Pons (tissue), 1 donor: ENCODE data around the gene THSD7B.

Source experiments
- DNase-seq: peaks from one replicate; pipeline ENCODE4 v3.0.0-alpha.2; 2016; ENCODE audit warnings: low spot score

THSD7B gene

DNA sequence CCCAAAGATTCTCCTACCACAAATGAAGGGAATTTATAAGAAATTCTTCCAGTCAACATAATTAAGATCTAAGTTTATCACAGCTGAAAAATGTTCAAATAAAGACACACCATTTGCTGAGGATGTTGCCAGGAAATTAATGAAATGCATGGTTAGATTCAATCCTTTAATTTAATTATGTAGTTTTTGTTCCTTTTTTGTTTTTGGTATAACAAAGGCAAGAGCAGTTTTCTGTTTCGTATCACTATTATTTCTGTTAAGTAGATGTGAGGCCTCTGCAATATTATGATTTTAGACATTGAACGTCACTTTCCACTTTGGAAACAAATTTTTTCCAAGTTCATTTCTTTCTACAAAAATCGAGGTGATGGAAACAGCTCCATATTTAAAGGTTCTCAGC lies 440.0 kb downstream of the THSD7B start:
- DNase-seq: no peak

DNA sequence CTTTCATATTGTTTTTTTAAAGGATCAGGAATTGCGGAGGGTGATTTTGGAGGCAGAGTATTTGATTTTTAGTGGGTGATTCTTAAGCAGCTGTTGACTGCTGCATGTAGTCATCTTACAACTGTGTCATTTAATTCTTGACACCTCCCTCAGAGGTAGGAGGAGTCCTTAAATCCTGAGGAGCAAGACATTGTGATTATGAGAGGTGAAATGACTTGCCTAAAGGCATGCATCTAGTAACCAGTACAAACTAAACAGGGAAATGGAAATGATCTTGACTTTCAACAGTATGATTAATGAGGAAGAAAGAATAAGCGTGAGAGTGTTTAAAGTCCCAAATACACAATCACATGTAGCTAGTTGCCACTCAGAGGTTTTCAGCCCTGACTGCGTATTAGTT lies 440.7 kb downstream of the THSD7B start:
- no peak for DNase-seq

DNA sequence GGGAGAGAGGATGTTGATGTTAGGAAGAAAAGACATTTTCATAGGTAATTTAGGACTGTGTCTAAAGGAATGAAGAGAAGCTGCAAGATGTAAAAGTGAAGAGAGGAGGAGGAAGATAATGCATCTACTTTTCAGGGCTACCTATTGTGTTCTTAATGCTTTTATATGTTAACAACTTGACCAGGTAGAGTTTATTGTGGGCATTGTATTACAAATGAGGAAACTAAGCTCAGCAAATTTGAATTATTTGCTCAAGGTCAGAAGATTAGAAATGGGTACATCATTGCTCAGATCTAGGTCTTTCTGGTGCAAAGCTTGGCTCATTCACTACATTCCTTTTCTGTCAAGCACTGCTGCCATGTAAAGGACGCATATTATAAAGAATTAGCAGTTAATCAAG lies 441.7 kb downstream of the THSD7B start:
- no peak for DNase-seq

DNA sequence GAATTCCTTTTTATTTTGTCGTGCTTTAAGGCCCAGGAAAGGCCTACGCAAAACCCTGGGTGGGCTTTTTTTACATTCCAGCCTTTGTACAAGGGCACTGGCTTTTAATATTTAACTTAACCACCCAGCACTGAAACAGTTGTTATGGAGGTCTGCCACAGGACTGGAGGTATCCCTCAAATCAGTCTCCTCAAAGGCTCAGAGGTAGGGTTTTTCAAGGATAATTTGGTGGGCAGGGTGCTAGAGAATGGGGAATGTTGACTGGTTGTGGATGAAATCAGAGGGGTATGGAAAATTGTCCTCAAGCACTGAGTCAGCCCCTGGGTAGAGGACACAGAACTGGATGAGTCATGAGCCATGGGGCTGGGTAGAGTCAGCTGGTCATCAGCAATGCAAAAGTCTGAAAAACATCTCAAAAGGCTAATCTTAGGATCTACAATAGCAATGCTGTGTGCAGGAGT lies 443.1 kb downstream of the THSD7B start:
- DNase-seq: no peak

DNA sequence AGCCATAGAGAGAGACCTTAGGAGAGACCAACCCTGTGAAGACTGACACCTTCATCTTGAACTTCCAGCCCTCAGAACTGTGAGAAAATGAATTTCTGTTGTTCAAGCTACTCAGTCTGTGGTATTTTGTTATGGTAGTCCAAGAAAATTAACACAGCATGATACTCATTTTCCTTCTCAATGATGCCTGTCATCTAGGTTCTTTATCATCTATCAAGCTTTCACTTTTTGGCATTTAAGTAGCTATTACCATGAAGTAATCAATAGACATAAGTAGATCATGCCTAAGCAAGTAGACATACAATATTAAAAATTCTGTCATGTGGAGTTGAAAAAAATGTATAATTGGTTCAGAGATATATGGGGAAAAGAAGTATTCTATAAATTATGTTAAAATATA lies 444.7 kb downstream of the THSD7B start:
- no peak for DNase-seq

DNA sequence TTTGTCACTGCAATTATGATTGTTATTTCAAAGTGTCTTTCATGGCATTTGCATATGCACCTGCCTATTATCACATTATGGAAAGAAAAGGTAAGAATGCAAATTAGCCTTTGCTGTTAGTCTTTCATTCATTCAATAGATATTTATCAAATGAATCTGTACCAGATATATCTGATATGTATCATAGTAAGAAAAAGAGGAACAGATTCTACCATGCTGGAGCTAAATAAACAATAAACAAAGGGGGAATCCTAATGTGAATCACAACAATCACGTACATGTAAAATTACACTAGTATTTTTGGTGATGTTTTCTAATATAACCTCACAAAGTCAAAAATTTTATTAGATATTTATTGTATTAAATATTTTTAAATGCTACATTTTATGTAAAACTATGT lies 446.4 kb downstream of the THSD7B start:
- no peak for DNase-seq

DNA sequence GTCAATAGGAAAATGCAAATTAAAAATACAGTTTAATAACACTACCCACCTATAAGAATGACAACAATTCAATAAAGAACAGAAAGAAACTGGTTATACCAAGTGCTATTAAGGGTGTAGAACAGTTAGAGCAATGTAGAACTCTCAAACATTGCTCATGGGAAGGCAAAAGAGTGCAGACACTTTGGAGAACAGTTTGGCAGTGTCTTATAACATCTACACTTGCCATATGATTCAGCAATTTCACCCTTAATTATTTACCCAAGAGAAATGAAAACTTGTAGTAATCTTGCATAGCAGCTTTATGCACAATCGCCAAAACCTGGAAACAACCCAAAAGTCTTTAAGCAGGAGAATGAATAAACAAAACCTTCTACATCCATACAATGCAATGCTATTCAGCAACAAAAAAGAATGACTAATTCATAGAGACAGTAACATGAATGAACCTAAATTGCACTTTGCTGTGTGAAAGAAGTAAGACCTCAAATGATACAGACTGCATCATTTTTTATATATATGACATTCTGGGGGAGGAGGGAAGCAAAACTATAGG lies 455.2 kb downstream of the THSD7B start:
- DNase-seq: no peak

DNA sequence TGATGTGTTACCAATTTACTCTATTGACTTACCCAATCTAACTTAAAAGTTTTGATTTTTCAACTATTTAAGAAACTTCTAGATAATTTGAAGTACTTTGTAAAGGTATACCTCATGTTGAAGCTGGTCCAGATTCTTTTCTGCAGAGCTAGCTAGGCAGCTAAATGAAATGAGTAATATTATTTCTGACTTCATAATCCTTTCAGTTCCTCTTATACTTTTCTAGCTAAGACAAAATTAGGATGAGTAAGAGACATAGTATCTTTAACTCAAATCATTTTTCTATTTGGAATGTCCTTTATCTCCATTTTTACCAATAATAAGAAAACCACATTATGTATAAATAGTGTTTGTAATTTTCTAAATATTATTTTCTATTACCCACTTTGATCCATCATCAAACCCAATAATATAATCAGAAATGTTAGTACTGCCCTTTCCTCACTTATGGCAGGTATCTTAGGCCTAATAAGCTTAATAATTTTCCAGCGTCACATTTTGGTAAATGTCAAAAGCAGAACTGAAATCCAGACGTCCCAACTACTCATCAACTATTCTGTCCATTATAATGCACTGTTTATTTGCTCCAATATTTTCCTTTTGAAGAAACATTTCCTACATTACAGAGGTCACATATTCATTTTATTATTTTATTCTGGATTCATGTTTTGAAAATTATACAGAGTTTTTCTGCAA lies 456.6 kb downstream of the THSD7B start:
- no peak for DNase-seq

DNA sequence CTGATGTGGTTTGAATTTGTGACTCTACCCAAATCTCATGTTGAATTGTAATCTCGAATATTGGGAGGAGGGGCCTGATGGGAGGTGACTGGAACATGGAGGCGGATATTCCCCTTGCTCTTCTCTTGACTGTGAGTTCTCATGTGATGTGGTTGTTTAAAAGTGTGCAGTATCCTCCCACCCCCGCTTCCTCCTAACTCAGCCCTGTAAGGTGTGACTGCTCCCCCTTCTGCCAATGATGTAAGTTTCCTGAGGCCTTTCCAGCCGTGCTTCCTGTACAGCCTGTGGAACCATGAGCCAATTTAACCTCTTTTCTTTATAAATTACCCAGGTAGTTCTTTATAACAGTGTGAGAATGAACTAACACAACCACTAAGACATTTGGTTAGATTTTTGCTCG lies 458.4 kb downstream of the THSD7B start:
- DNase-seq: no peak

DNA sequence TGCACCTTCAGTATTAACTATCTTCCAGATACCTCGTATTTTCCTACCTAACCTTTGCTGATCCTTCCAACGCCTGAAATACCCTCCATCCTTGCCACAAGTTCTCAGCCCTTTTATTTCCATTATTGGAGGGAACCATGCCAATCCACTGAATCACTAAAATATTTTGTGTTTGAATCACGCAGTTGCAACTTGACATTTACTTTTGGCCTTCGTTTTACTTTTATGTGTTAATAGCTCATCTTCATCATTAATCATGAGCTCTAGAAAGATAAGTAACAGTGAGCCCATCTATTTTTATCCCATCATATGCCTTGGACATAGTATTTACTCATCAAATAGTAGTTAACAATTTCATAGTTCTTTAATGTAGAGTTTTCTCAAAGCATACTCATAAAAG lies 463.2 kb downstream of the THSD7B start:
- DNase-seq: no peak

DNA sequence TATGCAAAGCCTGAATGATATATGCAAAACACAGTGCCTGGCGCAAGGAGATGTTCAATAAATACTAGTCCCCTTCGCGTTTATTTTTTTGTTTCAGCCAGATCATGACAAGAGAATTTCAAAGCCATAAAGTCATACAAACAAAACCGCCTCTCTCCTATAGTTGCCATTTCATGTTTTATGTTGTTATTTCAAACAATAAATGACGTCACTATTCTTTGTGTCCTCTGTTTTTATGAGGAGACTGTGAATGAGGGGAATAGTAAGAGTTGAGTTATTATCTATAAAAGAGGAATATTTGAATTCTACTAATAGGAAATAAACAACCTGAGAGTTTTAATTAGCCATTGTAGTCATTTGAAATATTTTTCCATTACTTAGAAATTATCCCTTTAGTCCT lies 464.5 kb downstream of the THSD7B start:
- no peak for DNase-seq

DNA sequence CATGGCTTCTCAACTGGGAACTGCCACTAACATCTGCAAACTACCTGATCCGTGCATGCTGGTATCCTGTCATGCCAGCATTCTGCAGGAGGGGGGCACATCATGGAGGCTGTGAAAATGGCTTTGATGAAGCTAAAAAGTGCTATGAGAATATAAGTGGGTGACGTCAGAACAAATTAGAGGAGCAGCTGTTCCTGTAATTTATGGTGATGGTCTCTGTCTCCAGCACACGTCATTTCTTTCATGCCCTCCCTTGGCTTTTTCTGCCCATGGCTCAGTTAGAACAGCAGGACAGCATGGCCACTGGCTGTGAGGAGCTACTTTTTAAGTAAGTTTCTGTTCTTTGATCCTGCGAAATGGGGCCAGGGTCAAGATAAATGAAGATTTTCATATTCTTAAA lies 466.3 kb downstream of the THSD7B start:
- no peak for DNase-seq

DNA sequence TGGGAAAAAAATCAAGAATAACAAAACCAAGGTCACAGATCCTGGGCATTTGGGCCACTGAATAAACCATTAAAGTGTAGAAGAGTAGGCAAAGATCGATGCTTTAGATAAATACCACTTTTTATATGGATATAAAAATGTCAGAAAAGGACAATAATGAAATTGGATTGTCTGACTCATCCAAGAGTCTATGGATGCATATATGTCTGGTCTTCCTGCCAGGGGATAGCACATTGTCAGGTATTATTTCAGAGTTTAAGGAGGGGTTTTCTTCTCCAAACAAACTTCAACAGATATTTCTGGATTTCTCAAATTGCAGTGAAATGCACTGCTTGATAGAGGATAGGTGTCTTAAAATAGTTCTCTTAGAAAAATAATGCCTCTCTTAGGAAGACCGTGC lies 466.7 kb downstream of the THSD7B start:
- no peak for DNase-seq

DNA sequence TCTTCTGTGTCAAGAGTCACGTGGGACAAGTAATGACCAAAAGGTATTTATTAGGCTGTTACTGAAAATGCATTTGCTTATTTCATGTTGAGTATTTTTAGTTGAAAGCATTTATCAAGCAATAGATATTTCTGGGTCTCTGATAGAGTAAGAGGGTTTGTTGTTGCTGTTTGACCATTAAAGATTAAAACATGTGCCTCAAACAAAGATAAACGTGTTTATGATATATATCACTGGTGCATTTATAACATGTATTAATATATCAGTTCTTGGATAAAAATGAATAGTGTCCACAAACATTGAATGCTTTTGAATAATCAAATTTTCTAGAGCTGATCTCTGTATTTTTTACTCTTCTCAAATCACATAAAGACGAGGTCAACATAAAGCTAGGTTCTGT lies 467.7 kb downstream of the THSD7B start:
- no peak for DNase-seq

DNA sequence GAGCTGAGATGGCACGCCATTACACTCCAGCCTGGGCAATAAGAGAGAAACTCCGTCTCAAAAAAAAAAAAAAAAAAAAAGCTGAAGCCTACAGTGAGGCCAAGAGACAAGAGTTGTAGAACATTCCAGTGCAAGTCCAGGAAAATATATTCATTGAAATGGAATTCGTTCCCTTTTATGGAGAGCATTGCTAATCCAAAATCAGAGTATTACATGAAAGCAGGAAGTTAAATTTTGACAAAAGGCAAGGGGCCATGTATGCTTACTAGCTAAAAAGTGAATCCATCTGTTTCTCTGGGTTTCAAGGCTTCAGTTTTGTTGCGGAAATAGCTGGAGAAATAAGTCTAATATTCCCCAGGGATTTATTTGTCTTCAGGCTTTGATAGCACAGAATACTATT lies 471.7 kb downstream of the THSD7B start:
- no peak for DNase-seq

DNA sequence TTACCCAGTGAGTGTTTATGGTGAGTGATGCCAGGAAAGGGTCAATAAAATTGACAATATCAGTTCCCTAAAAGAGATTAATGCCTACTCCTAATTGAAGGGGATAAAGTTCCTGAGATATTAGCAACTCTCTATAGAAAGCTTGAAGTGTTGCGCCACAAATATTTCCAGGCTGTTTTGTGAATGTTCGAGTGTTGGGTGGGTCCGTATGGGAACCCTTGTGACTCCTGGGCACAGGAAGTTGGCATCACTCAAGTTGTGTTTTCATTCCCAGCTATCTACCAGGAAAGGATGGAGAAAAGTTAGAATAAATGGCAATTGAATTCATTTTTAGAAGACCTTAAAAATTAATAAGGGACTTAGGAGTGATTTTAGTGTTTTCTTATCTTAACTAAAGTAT lies 472.7 kb downstream of the THSD7B start:
- DNase-seq: no peak

DNA sequence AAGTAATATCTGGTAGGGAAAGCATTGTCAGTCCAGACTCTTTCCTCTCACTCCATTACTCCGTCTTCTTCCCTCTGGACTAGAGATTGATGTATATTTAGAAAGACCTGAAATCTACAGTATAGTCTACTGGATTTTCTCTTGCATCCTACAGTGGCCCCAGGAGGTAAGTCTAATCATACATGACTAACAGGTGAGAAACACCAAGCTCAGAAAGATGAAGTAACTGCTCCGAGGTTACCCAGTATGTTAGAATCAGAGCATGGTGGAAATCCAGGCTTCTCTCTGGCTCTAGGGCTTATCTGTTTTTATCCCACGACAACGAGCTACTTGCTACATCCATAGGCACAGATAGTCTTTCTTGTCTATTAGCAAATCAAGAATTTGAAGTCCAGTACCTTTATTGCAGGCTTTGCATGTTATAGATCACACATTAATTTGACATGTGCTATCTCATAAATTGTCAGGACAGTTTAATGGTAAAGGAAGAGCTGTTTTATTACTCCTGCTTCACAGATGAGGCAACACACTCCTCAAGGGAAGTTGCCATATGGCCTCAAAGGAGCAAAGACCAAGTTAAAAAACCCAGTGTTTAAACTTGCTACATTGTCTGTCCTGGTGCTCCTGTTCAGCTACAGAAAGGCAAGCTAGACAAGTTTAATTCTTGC lies 484.3 kb downstream of the THSD7B start:
- DNase-seq: no peak

DNA sequence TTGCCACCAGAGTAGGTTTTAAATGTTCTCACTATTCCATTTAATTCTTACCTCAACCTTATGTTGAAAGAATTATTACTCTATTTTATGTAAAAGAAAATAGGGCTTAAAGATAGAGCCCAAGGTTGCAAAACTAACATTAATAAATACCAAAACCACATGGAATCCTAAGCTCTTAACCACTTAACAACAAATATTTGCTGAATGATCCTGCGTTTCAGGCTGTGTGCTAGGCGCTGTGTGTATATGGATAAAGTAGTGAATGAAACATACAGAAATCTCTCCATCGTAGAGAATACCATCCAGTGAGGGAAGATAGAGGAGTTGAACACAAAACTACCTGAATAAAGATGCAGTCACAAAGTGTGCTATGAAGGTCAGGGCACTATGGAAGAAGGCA lies 485.1 kb downstream of the THSD7B start:
- no peak for DNase-seq

DNA sequence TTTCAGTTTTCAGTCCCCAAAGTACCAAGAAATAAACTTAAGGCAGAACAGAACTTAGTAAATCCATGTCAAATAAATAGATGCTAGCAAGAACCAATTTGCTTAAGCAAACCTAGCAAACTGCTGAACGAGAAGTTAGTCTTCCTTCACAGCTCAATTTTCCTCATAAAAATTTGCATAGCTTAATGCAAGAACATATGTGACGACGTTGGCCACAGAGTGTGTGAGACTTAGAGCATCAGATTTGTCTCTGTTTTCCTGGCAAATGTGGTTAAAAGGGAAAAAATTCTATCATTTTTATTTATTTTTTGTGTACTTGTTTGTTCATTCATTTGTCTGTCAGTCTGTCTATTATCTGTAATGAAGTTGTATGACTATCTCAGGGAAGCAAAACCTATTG lies 485.7 kb downstream of the THSD7B start:
- DNase-seq: no peak

DNA sequence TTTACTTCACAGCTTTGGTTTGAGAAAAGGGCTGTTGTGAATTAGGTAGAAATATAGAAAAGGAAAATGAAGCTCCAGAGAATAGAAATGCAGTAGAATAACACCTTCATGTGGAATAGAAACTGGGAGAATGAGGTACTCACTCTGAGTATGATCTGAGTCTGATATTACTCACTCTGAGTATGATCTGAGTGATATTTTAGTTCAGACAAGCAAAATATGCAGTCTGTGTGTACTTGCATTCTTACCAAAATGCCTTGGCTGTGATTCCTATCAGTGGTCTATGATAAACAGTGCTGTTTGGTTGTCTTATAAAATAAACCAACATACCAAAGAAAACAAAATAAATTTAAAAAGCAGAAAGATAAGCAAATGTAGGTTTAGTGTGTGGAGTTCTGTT lies 487.6 kb downstream of the THSD7B start:
- no peak for DNase-seq

DNA sequence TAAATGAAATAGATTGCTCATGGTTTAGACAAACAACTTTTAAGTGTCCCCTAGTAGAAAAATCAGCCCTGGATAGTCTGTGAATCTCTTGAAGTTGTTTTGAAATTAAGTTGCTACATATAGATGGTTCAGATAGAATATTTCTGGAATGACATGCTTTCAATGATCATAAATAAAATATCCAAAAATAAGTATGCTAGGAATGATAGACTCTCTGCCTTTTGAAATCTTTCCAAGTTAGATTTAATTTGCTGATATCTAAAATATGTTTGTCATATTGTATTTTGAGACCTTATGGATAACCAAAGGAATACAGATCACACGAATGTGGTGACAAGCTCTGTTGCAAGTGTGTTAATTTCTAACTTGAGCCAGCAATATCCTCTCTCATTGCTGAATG lies 488.7 kb downstream of the THSD7B start:
- DNase-seq: no peak

DNA sequence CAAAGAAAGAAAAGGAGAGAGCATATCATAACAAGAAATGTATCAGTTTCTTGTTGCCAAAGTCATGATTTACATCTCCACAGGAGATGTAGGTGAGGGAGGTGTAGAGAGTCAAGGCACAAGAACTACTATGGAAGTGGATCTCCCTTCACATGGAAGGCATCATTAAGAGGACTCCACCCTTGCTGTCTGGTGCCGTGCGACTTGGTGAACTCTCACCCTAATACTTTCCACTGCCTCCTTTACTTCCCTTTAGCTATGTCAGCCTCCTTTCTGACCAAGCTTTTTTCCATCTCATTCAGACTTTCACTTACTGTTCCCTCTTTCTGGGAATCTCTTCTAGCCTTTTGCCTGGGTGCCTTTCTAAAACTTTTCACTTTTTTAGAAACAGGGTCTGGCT lies 490.0 kb downstream of the THSD7B start:
- DNase-seq: no peak

DNA sequence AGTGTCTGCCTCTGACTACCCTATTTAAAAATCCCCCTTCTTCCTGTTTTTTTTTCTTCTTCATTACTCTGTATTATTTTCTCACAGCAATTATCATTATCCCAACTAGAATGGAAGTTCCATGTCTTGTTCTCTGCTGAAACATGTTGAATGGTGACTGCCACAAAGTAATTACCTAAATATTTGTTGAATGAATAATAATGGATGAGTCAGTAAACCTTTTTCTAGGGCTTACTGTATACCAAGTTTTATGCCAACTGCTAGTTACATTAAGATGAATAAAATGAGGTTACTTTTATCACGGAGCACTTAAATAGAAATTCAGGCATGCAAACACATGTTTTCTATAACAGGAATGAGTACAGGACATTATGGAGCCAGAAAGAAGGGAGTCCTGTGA lies 490.6 kb downstream of the THSD7B start:
- DNase-seq: no peak
